HG03060 (cell line): ENCODE data around the gene TLK1.

ENCODE experiments used
- ATAC-seq: cut with Tn5 transposase; IDR thresholded peaks from one replicate; pipeline ENCODE4 v1.9.1; 2021; ENCODE audit warnings: low read depth, moderate number of reproducible peaks; ENCODE audit not compliant: unreplicated experiment

TLK1 gene

DNA sequence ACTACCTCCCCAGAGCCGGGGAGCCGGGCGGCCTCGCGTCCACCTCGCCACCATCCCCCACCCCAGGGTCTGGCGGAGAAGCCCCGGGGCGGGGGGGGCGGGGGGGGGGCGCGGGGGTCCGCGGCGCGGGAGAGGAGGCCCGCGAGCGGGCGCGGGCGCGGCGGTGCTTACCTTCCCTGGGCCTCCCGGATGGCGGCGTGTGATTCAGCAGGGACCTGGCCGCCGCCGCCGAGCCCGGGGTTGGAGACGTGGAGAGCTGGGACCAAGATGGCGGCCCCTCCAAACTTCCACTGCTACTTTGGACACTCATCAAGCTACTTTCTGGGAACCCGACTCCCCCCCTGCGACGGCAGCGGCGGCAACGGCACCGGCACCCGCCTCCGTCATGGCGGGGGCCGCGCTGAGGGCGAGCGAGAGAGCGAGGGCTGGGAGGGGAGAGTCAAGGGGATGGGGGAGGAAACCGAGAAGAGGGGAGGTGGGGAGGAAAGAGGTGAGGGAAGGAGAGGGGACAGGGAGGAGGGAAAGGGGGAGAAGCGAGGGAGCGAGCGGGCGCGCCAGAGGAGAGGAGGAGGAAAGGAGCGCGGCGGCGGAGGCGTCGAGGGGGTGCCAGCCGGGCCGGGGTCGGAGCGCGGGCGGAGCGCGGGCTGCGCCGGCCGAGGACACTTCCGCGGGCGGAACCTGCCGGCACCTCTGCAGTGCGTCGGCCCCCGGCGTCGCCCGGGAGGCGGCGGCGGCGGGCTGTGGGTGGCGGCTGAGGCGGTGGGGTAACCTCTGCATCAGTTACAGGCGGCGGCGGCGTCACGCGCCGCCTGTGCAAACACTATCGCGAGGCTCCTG is at the start of gene TLK1:
Gene TLK1 (minus strand): TSS at position 775 of the 837 bp plus-strand sequence. CDS start 465 bp downstream, at position 310.
- no peak for ATAC-seq

GRCh38 chr2:171210216-171210863 is 49.6 kb upstream of the TLK1 start:
- no peak for ATAC-seq

GRCh38 chr2:171208657-171209056 is 48.0 kb upstream of the TLK1 start:
- no peak for ATAC-seq

DNA sequence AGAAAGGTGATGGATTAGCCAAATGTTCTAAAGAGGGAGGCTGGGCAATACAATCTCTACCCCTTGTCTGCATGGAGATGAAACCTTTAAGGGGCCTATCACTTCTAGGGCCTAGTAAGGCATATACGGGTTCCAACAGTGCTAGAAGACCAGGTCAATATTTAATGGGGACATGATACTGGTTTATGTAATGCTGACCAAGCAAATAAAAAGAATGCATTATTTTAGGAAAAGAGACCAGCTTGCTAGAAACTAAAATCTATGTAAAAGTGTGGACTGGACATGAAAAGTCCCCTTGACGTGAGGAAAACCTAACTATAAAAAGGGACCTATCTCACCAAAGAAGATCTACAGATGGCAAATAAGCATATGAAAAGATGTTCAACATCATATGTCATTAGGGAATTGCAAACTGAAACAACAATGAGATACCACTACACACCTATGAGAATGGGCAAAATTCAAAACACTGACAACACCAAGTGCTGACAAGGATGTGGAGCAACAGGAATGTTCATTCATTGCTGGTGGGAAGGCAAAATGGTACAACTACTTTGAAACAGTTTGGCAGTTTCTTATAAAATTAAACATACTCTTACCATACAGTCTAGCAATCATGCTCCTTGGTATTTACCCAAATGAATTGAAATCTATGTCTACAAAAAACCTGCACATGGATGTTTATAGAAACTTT is 45.9 kb upstream of the TLK1 start:
- no peak for ATAC-seq

DNA sequence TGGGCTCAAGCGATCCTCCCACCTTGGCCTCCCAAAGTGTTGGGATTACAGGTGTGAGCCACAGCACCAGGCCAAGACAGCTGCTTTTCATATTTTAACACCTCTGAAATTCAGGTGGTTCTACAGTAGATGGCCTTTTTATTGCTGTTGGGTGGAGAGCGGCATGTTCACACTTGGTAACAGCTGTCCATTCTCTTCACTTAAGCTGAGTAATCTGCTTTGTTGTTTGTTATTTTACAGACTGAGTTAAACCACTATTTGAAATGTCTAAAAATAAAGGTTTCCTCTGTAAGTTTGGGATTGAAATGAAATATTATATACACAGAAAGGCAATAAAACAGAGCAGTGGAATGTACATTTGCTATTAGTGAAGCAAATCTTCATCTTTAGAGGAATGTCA is 44.9 kb upstream of the TLK1 start:
- ATAC-seq, result no peak

- no peak for ATAC-seq
Measured at GRCh38 chr2:171201767-171202166, 41.1 kb upstream of the TLK1 start.

GRCh38 chr2:171201271-171201670 is 40.6 kb upstream of the TLK1 start:
- no peak for ATAC-seq

- no peak for ATAC-seq
Measured at GRCh38 chr2:171200469-171200868, 39.8 kb upstream of the TLK1 start.

- ATAC-seq, result no peak
Measured at GRCh38 chr2:171191021-171191420, 30.3 kb upstream of the TLK1 start.

- ATAC-seq, result no peak
Measured at GRCh38 chr2:171187819-171188218, 27.1 kb upstream of the TLK1 start.

GRCh38 chr2:171187177-171187576 is 26.5 kb upstream of the TLK1 start:
- no peak for ATAC-seq

DNA sequence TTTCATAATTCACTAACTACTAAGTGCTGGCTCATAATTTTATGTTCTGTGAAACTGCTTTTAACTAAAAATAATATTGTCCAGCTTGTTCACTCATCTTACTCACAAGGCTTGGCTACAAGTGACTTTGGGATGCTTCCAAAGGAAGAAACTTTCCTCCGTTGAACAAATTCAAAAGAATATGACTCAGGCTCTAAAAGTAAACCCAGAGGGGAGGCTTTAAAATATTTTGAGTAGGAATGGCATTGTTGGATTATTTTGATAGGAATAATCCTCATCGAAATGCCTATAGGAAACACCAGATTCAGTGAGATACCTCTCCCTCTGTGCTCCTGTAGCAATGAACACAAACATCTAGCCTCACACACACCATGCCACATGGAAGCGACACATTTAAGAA is 25.2 kb upstream of the TLK1 start:
- no peak for ATAC-seq

DNA sequence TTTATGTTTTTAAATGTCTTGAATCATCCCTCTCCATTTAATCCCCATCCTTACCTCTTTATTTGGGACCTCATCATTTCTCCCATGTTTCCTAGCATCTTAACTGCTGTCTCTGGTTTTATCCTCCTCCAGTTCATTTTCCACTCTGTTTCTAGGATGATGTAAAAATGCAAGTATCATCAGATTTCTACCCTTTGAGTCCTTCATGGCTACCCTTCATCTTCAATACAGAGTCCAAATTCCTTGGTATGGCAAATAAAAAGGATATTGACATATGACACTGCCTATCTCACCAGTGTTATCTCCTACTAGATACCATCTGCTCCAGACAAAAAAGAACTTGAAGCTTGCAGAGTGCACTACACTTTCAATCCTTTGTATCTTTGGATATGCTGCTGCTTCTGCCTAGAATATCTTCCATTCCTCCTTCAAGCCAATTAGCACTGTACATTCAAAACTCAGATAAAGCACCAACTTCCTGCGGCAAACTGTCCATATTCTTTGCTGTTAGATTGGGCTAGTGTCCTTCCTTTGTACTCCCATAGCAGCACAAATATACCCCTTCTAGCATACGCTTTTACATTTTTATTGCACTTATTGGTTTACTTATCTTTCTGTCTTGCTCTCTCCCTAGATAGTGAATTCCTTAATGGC is 24.6 kb upstream of the TLK1 start:
- no peak for ATAC-seq

- ATAC-seq, result no peak
Measured at GRCh38 chr2:171181064-171182049, 20.7 kb upstream of the TLK1 start.

- no peak for ATAC-seq
Measured at GRCh38 chr2:171180229-171180930, 19.7 kb upstream of the TLK1 start.

DNA sequence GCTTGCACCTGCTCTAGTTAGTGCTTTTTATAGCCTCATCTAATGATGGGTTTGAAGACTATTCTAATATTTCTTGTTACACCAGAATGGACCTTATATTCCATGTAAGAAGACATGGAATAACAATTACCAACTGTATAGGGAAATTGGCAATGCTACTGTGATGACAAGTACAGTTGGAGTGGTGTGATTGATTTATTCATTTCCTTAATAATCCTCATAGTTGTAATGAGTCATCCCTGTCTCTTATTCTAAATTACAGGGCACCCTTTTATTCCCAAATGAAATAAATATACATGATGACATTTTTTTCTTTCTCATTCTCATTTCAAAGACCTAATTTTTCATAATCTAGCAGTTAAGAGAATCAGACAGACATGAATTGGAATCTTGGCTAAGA is 18.3 kb upstream of the TLK1 start:
- ATAC-seq, result no peak

- ATAC-seq, result no peak
Measured at GRCh38 chr2:171176516-171176915, 15.8 kb upstream of the TLK1 start.

DNA sequence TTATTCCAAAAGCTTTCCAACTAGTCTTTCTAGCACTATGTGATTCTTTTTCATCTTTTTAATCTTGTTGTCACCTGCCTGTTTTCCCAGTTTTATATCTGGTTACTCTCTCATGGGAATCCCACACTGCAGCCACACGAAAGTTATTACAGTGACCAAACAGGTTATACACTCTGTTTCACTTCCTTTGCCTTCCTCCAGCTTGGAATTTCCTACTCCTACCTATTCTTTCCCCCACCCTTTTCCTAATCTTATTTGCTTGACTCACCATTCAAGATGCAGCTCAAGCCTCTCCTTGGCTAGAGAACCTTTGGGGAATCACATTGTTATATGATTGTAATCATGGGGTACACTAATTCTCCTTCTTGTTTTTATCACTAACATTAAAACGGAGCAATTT is 13.4 kb upstream of the TLK1 start:
- no peak for ATAC-seq

DNA sequence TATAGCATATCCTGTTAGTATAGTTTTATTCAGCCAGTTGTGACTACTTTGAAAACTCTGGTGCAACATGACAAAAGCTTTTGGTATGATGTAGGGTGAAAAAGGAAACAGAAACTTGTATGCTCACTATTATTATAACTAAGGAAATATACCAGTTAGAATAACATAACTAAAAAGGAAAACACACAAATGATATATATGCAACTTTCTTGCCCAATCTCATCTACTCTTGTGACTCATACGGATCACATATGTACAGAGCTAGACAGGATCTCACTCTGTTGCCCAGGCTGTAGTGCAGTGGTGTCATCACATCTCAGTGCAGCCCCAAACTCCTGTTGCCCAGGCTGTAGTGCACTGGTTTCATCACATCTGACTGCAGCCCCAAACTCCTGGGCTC is 12.4 kb upstream of the TLK1 start:
- no peak for ATAC-seq
